ENCODE data around the gene LRRC10B.

The LRRC10B gene

DNA sequence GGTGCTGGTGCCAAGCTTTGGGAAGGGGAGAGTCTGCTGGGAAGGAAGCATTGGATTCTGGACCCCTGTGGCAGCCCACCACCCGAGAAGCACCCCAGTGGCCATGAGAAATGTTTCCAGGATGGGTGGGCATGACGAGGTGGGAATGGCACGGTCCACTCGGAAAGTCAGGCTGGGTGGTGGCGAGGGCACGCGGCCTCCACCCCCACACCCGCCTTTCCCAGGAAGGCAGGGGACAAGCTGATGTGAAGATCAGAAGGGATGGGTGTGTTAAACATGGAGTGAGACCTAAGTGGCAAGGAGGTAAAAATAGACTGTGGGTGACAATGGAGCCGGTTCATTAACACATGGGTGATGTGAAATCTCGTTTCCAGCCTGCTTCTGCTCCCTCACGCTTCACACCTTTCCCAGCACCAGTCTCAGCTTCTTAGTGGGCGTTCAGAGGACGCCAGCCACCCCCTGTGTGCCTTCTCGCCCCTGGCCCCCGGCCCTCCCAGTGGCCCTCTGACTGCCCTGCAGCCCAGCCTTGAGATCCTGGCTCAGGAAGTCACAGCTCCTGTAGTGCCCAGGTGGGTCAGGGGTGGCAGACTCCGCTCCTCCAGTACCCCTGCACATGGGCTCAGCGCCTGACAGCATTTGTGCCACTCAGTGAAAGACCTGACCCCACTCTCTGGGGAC is 27.6 kb downstream of the LRRC10B start:
- TF ChIP-seq, protein P1, sequence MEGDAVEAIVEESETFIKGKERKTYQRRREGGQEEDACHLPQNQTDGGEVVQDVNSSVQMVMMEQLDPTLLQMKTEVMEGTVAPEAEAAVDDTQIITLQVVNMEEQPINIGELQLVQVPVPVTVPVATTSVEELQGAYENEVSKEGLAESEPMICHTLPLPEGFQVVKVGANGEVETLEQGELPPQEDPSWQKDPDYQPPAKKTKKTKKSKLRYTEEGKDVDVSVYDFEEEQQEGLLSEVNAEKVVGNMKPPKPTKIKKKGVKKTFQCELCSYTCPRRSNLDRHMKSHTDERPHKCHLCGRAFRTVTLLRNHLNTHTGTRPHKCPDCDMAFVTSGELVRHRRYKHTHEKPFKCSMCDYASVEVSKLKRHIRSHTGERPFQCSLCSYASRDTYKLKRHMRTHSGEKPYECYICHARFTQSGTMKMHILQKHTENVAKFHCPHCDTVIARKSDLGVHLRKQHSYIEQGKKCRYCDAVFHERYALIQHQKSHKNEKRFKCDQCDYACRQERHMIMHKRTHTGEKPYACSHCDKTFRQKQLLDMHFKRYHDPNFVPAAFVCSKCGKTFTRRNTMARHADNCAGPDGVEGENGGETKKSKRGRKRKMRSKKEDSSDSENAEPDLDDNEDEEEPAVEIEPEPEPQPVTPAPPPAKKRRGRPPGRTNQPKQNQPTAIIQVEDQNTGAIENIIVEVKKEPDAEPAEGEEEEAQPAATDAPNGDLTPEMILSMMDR (conservative IDR thresholded peaks at IDR 0.05; ENCODE audit: control insufficient read depth, insufficient read depth, low read depth, low read length): no peak

DNA sequence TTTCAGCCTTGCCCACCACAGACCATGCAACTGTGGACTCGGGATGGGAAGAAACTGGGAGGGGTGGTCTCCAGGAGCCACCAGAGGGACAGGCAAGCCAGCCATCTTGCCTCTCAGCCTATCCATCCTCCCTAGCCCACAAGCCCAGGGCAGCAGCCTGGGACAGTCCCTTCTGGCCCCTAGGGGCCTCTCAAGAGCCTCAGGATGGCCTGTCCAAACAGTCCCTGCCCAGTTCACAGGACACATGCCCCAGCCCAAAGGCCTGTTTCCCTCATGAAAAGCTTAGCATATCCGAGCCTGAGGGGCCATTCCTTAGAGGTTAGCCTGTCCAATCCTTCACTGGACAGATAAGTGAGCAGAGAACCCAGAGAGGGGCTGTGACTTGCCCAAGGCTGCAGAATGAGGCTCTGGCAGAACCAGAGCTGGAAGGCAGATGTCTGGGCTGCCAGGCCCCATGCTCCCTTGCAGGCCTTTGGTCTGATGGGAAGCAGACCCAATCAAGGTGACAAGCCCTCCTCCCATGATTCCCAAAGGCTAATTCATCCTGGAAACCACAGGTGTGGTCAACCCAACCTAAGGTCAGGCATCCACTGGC is 28.2 kb downstream of the LRRC10B start:
- TF ChIP-seq, protein P1 (conservative IDR thresholded peaks at IDR 0.05; ENCODE audit: control insufficient read depth, insufficient read depth, low read depth, low read length): no peak
- H3K4me3 ChIP-seq (ENCODE audit: control insufficient read depth, low read depth, low read length): no peak overlapping the region
- no peak for DNase-seq (ENCODE audit: low read depth)

More for the DNA sequence above, 27.6 kb downstream of the LRRC10B start:
- no peak overlapping the region for H3K4me3 ChIP-seq (ENCODE audit: control insufficient read depth, low read depth, low read length)
- DNase-seq (ENCODE audit: low read depth): no peak

DNA sequence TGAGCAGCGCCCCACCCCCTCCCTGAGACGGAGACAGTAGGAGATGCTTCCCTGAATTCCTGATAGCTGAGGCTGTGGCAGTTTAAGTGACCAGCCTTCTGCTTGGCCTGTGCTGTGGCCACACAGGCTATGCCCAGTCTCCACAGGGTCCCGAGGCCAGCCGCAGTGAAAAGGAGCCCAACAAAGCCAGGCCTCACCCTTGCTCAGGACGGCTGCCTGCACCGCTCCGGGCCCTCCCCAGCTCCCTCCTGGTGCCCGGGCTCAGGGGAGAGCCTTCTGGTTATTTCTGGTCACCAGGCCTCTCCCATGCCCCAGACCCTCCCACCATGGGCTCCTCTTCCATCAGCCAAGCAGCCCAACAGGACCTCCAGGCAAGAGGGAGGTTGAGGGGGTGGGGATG is 28.8 kb downstream of the LRRC10B start:
- H3K4me3 ChIP-seq (ENCODE audit: control insufficient read depth, low read depth, low read length): no peak overlapping the region
- DNase-seq (ENCODE audit: low read depth): no peak
- TF ChIP-seq, protein P1 (conservative IDR thresholded peaks at IDR 0.05; ENCODE audit: control insufficient read depth, insufficient read depth, low read depth, low read length): no peak

DNA sequence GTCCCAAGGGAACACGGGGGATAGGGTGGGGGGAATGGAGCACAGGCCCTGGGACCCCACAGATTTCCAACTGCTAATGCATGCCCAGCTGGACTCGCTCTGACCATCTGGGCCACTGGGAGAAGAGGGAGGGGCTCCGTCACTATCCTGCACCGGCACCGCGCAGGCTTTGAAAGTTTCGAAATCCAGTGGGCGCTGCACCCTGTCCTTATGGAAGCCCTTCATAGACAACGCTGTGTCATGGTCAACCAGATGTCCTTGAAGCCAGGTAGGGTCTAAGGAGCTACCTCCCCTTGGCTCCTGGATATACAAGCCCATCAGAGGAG is 30.1 kb downstream of the LRRC10B start:
- DNase-seq (ENCODE audit: low read depth): no peak
- H3K4me3 ChIP-seq (ENCODE audit: control insufficient read depth, low read depth, low read length): no peak overlapping the region
- TF ChIP-seq, protein P1 (conservative IDR thresholded peaks at IDR 0.05; ENCODE audit: control insufficient read depth, insufficient read depth, low read depth, low read length): no peak

DNA sequence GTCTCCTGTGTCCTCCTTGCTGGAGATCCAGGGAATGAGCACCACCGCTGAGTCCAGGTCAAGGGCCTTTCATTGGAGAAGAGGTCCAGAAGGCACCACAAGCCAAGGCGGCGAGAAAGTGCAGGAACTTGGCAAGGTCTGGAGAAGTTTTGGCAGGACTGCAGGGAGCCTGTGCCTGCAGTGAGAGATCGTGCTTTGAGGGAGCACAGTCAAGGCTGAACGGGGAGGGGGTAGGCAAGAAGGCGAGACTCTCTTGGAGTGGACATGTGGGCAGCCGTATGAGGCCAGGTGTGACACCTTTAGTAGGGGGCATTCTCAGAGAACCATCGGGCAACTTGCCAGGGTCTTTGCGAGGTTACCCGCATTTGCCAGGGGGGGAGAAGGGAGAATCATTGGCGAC is 30.5 kb downstream of the LRRC10B start:
- DNase-seq (ENCODE audit: low read depth): no peak
- TF ChIP-seq, protein P1 (conservative IDR thresholded peaks at IDR 0.05; ENCODE audit: control insufficient read depth, insufficient read depth, low read depth, low read length): no peak
- H3K4me3 ChIP-seq (ENCODE audit: control insufficient read depth, low read depth, low read length): no peak overlapping the region

DNA sequence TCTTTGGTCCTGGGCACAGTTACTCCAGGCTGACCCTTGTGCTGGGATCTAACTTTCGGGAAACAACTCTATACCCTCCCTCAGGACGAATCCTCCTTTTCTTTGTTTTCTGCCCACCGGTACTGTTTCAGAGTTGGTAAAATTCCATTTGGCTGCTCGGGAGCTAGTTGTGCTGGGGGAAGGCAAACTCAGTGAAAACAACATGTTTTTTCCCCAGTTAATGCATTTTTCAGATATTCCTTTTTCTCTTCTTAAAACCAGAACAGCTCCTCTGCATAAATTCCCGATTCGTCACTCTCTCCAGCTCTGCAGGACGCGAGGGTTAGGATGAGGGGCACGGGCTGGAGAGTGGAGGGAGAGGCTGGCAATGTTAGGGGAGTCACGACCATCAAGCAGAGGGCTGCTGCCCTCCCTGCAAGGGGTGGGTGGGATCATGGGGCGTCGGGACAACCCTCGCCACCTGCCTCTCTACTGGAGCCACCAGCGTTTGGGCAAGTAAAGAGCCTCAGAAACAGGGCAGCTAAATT is 31.3 kb downstream of the LRRC10B start:
- H3K4me3 ChIP-seq (ENCODE audit: control insufficient read depth, low read depth, low read length): no peak overlapping the region
- DNase-seq (ENCODE audit: low read depth): no peak
- TF ChIP-seq, protein P1 (conservative IDR thresholded peaks at IDR 0.05; ENCODE audit: control insufficient read depth, insufficient read depth, low read depth, low read length): no peak

Measured in fibroblast of mammary gland (primary cell).